Thyroid gland (tissue), 4 donors: Measurements from ENCODE around the gene HECTD4.

Experiments
- CTCF ChIP-seq, 6 experiments: fragments of 200-600 bp in 3 of 6; fragments of 450-650 bp in 3 of 6; sonication (generic) in 3 of 6; IDR thresholded peaks; one replicate each; pipeline ENCODE4 v1.5.1; 2016 to 2019; ENCODE audit warnings: antibody characterized with exemption in 6 of 6, mild to moderate bottlenecking in 2 of 6, inconsistent platforms in 1 of 6, moderate library complexity in 1 of 6
- POLR2A ChIP-seq, 2 donors: fragments of 450-650 bp; IDR thresholded peaks; one replicate each; pipeline ENCODE4 v1.6.1; 2017; ENCODE audit warnings: antibody characterized with exemption in 2 of 2, mild to moderate bottlenecking in 2 of 2, moderate library complexity in 1 of 2

GRCh38 chr12:112380663-112381405, 1.4 kb downstream of the HECTD4 start:
- TF ChIP-seq CTCF (IDR thresholded peaks at IDR 0.05) (no peak), POLR2A (IDR thresholded peaks at IDR 0.05) (no peak)
